Measurements from ENCODE around the gene SMYD2.

The SMYD2 gene

GRCh38 chr1:214386333-214386732 is 105.4 kb downstream of the SMYD2 start:
- Histone ChIP-seq H3K4me3 (replicated peaks; ENCODE audit: low read depth, low read length) (no peak overlapping the region), H3K27me3 (replicated peaks; ENCODE audit: control insufficient read depth, insufficient read depth, low read length) (no peaks in the 10 kb centered on the region), H3K36me3 (ENCODE audit: control insufficient read depth, insufficient read depth, low read length) (no peaks in the 10 kb centered on the region)
- no peak for DNase-seq (ENCODE audit: extremely low read depth, insufficient read length)
- TF ChIP-seq CTCF (IDR thresholded peaks at IDR 0.05; ENCODE audit: insufficient read depth, low read length, poor library complexity, severe bottlenecking) = no peak

Data from GM06990 (cell line).